ENCODE measurements around the gene CFAP299. TPM values are rescaled to one million over a fixed set of nuclear protein-coding genes. Genes with fewer than 3 reads are reported as not detected.

CFAP299 gene
- total RNA-seq, 4 donors from 2014 or later: not detected

GRCh38 chr4:80446664-80447063 lies 111.1 kb downstream of the CFAP299 start:
- Histone ChIP-seq H3K27ac (no peak overlapping the region), H3K27me3 (no peaks in the 10 kb centered on the region), H3K4me3 (no peak overlapping the region), H3K36me3 (no peaks in the 10 kb centered on the region), H3K9me3 (no peaks in the 10 kb centered on the region), H3K4me1 (no peaks in the 10 kb centered on the region)
- DNase-seq (ENCODE audit: low spot score in 2 of 2): no peak
- TF ChIP-seq EP300 (IDR thresholded peaks at IDR 0.05) (no peak), CTCF (IDR thresholded peaks at IDR 0.05) (no peak)
- WGBS: 67% methylated on average over 1 of the region's 1 CpG

GRCh38 chr4:80447493-80447892 lies 112.0 kb downstream of the CFAP299 start:
- no peak overlapping the region for H3K27ac ChIP-seq
- 94% methylated on average over 9 of the region's 9 CpGs for WGBS
- H3K36me3 ChIP-seq: no peaks in the 10 kb centered on the region
- TF ChIP-seq POLR2AphosphoS5 (IDR thresholded peaks at IDR 0.05) (no peak), POLR2A (IDR thresholded peaks at IDR 0.05) (no peak), EP300 (IDR thresholded peaks at IDR 0.05) (no peak), CTCF (IDR thresholded peaks at IDR 0.05) (no peak)
- no peaks in the 10 kb centered on the region for H3K27me3 ChIP-seq
- no peaks in the 10 kb centered on the region for H3K9me3 ChIP-seq
- no peak for DNase-seq (ENCODE audit: low spot score in 2 of 2)
- no peaks in the 10 kb centered on the region for H3K4me1 ChIP-seq
- H3K4me3 ChIP-seq: no peak overlapping the region

GRCh38 chr4:80448056-80448455 lies 112.5 kb downstream of the CFAP299 start:
- no peak overlapping the region for H3K4me3 ChIP-seq
- WGBS: 71% methylated on average over 1 of the region's 1 CpG
- H3K4me1 ChIP-seq: no peaks in the 10 kb centered on the region
- H3K27me3 ChIP-seq: no peaks in the 10 kb centered on the region
- H3K36me3 ChIP-seq: no peaks in the 10 kb centered on the region
- H3K27ac ChIP-seq: no peak overlapping the region
- DNase-seq (ENCODE audit: low spot score in 2 of 2): no peak
- TF ChIP-seq CTCF (IDR thresholded peaks at IDR 0.05): no peak
- no peak for TF ChIP-seq EP300 (IDR thresholded peaks at IDR 0.05)
- TF ChIP-seq POLR2A (IDR thresholded peaks at IDR 0.05): no peak
- TF ChIP-seq POLR2AphosphoS5 (IDR thresholded peaks at IDR 0.05): no peak
- peaks cover 2% of the 10 kb centered on the region for H3K9me3 ChIP-seq

GRCh38 chr4:80452055-80452454 lies 116.5 kb downstream of the CFAP299 start:
- Histone ChIP-seq H3K27ac (no peak overlapping the region), H3K27me3 (no peaks in the 10 kb centered on the region), H3K4me3 (no peak overlapping the region), H3K9me3 (peaks cover 2% of the 10 kb centered on the region), H3K36me3 (no peaks in the 10 kb centered on the region), H3K4me1 (no peaks in the 10 kb centered on the region)
- DNase-seq (ENCODE audit: low spot score in 2 of 2): no peak
- TF ChIP-seq POLR2A (IDR thresholded peaks at IDR 0.05): no peak
- TF ChIP-seq EP300 (IDR thresholded peaks at IDR 0.05): no peak
- no peak for TF ChIP-seq CTCF (IDR thresholded peaks at IDR 0.05)
- no peak for TF ChIP-seq POLR2AphosphoS5 (IDR thresholded peaks at IDR 0.05)
- 72% methylated on average over 2 of the region's 2 CpGs for WGBS

GRCh38 chr4:80452768-80453167 lies 117.2 kb downstream of the CFAP299 start:
- Histone ChIP-seq H3K27me3 (no peaks in the 10 kb centered on the region), H3K27ac (no peak overlapping the region), H3K9me3 (peaks cover 2% of the 10 kb centered on the region), H3K36me3 (no peaks in the 10 kb centered on the region), H3K4me3 (no peak overlapping the region), H3K4me1 (no peaks in the 10 kb centered on the region)
- TF ChIP-seq POLR2A (IDR thresholded peaks at IDR 0.05): no peak
- TF ChIP-seq EP300 (IDR thresholded peaks at IDR 0.05): no peak
- TF ChIP-seq CTCF (IDR thresholded peaks at IDR 0.05): no peak
- TF ChIP-seq POLR2AphosphoS5 (IDR thresholded peaks at IDR 0.05): no peak
- WGBS: 57% methylated on average over 4 of the region's 4 CpGs
- no peak for DNase-seq (ENCODE audit: low spot score in 2 of 2)
